ENCODE results near the gene BSPRY. TPM values are rescaled to one million over a fixed set of nuclear protein-coding genes. Genes with fewer than 3 reads are reported as not detected.
A peak's percentile ranks its signal among the peaks of the same experiment; 100 is the strongest.

BSPRY gene
- total RNA-seq, 1 experiment from 2014 or later = 22.6 TPM

GRCh38 chr9:113398796-113399195, 49.5 kb downstream of the BSPRY start:
- no peak overlapping the region for H3K9ac ChIP-seq (ENCODE audit: low read length)
- H3K79me2 ChIP-seq (ENCODE audit: low read length) = peaks cover 8% of the 10 kb centered on the region
- no peaks in the 10 kb centered on the region for H3K27me3 ChIP-seq (ENCODE audit: low read length)
- H3K4me2 ChIP-seq (ENCODE audit: low read length) = no peak overlapping the region
- ATAC-seq (no peak), DNase-seq (no peak)
- ChIA-PET POLR2A (ENCODE audit: unreplicated experiment) (no interaction called here), CTCF (interaction anchor here (0.6 kb wide), 1 partner anchor 393 kb away, joined by 6 read pairs; no protein-coding TSS in a partner anchor)
- no TSS peak for BruUV-seq (replicated peaks)
- H3K9me2 ChIP-seq (replicated peaks; ENCODE audit: low read length) = no peaks in the 10 kb centered on the region
- H3K4me1 ChIP-seq (ENCODE audit: insufficient read depth, low read length) = peaks cover 21% of the 10 kb centered on the region
- no peak for TF ChIP-seq EZH2phosphoT487 (IDR thresholded peaks at IDR 0.05; ENCODE audit: borderline replicate concordance, low read length)
- TF ChIP-seq, protein P1, sequence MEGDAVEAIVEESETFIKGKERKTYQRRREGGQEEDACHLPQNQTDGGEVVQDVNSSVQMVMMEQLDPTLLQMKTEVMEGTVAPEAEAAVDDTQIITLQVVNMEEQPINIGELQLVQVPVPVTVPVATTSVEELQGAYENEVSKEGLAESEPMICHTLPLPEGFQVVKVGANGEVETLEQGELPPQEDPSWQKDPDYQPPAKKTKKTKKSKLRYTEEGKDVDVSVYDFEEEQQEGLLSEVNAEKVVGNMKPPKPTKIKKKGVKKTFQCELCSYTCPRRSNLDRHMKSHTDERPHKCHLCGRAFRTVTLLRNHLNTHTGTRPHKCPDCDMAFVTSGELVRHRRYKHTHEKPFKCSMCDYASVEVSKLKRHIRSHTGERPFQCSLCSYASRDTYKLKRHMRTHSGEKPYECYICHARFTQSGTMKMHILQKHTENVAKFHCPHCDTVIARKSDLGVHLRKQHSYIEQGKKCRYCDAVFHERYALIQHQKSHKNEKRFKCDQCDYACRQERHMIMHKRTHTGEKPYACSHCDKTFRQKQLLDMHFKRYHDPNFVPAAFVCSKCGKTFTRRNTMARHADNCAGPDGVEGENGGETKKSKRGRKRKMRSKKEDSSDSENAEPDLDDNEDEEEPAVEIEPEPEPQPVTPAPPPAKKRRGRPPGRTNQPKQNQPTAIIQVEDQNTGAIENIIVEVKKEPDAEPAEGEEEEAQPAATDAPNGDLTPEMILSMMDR (conservative IDR thresholded peaks at IDR 0.05; ENCODE audit: low read depth, low read length) = no peak
- TF ChIP-seq EZH2 (IDR thresholded peaks at IDR 0.05; ENCODE audit: low read length, unreplicated experiment) = no peak
- H3K9me3 ChIP-seq (ENCODE audit: low read length) = no peaks in the 10 kb centered on the region
- no peak overlapping the region for H2AFZ ChIP-seq (ENCODE audit: low read length)
- H3K4me3 ChIP-seq (ENCODE audit: low read length) = no peak overlapping the region
- no peaks in the 10 kb centered on the region for H3K36me3 ChIP-seq (ENCODE audit: low read depth, low read length)
- no peaks in the 10 kb centered on the region for H3F3A ChIP-seq (ENCODE audit: low read length, unreplicated experiment)
- H4K20me1 ChIP-seq (ENCODE audit: low read length) = no peaks in the 10 kb centered on the region
- H3K27ac ChIP-seq (ENCODE audit: low read length) = no peak overlapping the region
- intact Hi-C loops (cut with micrococcal nuclease) = no loop called here

DNA sequence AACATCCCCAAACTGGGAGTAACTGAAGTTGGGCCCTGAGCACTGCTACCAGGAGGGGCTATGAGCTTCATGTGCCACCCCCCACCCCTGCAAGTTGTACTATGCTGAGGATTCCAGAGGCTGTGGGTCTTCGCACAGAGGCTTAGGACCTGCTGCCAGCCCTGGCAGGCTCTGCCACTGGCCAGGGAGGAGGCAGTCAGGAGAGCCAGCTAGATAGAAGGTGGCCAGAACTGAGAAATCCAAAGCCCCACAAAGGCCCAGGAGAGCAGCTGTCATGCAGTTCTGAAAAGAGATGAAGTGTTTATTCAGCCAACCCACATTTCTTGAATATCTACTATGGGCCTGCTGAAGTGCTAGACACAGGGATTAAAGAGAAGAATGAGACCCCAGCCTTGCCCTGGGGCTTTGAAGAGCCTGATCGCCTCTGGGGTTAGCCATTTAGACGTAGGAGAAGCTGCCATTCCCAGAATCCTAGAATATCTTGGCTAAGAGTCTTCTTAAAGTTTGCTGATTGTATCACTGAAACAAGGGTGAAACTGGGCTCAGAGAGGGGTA, 50.4 kb downstream of the BSPRY start:
- peaks cover 21% of the 10 kb centered on the region for H3K4me1 ChIP-seq (ENCODE audit: insufficient read depth, low read length)
- H3K36me3 ChIP-seq (ENCODE audit: low read depth, low read length) = no peaks in the 10 kb centered on the region
- intact Hi-C loops (cut with micrococcal nuclease) = loop anchor here (2.0 kb wide), 1 partner anchor 59 kb away; the partner anchor contains the start of gene WDR31
- peaks cover 8% of the 10 kb centered on the region for H3K79me2 ChIP-seq (ENCODE audit: low read length)
- no peaks in the 10 kb centered on the region for H3K27me3 ChIP-seq (ENCODE audit: low read length)
- CTCF ChIA-PET = no interaction called here
- DNase-seq (no peak), ATAC-seq (no peak)
- no peaks in the 10 kb centered on the region for H3K9me3 ChIP-seq (ENCODE audit: low read length)
- TF ChIP-seq, protein P1 (conservative IDR thresholded peaks at IDR 0.05; ENCODE audit: low read depth, low read length) = no peak
- TF ChIP-seq EZH2 (IDR thresholded peaks at IDR 0.05; ENCODE audit: low read length, unreplicated experiment) = no peak
- TF ChIP-seq EZH2phosphoT487 (IDR thresholded peaks at IDR 0.05; ENCODE audit: borderline replicate concordance, low read length) = no peak
- H3K9me2 ChIP-seq (replicated peaks; ENCODE audit: low read length) = no peaks in the 10 kb centered on the region
- peak overlapping the region; percentile 81 for H3K4me2 ChIP-seq (ENCODE audit: low read length)
- no TSS peak for BruUV-seq (replicated peaks)
- no peak overlapping the region for H3K27ac ChIP-seq (ENCODE audit: low read length)
- H3F3A ChIP-seq (ENCODE audit: low read length, unreplicated experiment) = no peaks in the 10 kb centered on the region
- H4K20me1 ChIP-seq (ENCODE audit: low read length) = no peaks in the 10 kb centered on the region
- peak overlapping the region; percentile 94; the same call in 1 of the 2 replicates for H3K4me3 ChIP-seq (ENCODE audit: low read length)
- POLR2A ChIA-PET (ENCODE audit: unreplicated experiment) = no interaction called here
- no peak overlapping the region for H2AFZ ChIP-seq (ENCODE audit: low read length)
- H3K9ac ChIP-seq (ENCODE audit: low read length) = no peak overlapping the region
